ENCODE results near the gene OR8G1. TPM values are rescaled to one million over a fixed set of nuclear protein-coding genes. Genes with fewer than 3 reads are reported as not detected.

The OR8G1 gene
- not detected for polyA plus RNA-seq (2012; ENCODE audit: insufficient read depth, insufficient read length, low read depth)

DNA sequence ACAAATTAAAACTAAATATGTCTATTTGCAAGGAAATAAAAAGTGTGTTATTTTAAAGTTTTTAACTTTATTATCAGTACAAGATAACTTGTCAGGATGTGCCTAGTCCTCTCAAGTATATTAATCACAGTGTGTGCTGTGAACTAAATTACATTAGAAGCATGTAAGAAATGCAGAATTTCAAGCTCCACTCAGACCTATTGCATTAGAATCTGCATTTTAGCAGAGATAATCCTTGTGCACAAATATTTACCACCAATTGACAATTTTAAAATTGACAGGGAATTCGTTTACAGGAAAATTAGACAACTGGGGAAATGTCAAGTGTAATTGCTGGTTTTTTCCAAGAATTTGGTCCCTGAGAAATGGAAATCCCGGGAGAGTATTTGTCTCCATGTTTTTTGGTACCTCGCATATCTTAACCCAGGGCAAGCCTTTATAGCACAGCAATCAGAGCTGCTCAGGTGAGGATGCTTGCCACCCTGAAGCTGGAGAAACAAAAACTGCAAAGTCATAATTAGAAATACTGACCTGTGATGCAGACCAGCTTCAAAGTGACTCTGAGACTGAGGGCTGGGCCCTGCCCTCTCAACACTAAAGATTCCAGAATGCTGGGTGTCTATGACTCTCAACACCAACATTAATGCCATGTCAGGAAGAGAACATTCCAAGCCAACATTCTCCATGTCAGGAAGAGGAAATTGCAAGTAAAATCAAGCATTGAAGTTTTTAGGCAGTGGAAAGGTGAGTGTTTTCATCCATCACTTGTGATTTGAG lies at the start of gene OR8G1:
Gene OR8G1, plus strand, starts transcription at position 475 of the 777 bp plus-strand sequence. CDS start 8,581 bp downstream, outside the sequence.
- H3K9me3 ChIP-seq = no peaks in the 10 kb centered on the region
- no peaks in the 10 kb centered on the region for H3K36me3 ChIP-seq
- TF ChIP-seq CTCF (IDR thresholded peaks at IDR 0.05; ENCODE audit: low read depth, low read length) = no peak
- H3K27me3 ChIP-seq = no peaks in the 10 kb centered on the region
- no peak within 1 kb of the TSS for H3K4me3 ChIP-seq (ENCODE audit: low read depth, low read length)
- DNase-seq = no peak
- H3K4me1 ChIP-seq = no peaks in the 10 kb centered on the region

- no peak for TF ChIP-seq CTCF (IDR thresholded peaks at IDR 0.05; ENCODE audit: low read depth, low read length)
- no peak overlapping the region for H3K4me3 ChIP-seq (ENCODE audit: low read depth, low read length)
- H3K9me3 ChIP-seq = no peaks in the 10 kb centered on the region
- H3K4me1 ChIP-seq = no peaks in the 10 kb centered on the region
- H3K36me3 ChIP-seq = no peaks in the 10 kb centered on the region
- H3K27me3 ChIP-seq = peaks cover 27% of the 10 kb centered on the region
- DNase-seq = no peak
Measured at GRCh38 chr11:124193221-124194010, 47.5 kb upstream of the OR8G1 start.

- H3K4me1 ChIP-seq = no peaks in the 10 kb centered on the region
- DNase-seq = no peak
- H3K36me3 ChIP-seq = no peaks in the 10 kb centered on the region
- TF ChIP-seq CTCF (IDR thresholded peaks at IDR 0.05; ENCODE audit: low read depth, low read length) = no peak
- H3K9me3 ChIP-seq = no peaks in the 10 kb centered on the region
- H3K4me3 ChIP-seq (ENCODE audit: low read depth, low read length) = no peak overlapping the region
- H3K27me3 ChIP-seq = peaks cover 21% of the 10 kb centered on the region
Measured at GRCh38 chr11:124194293-124195188, 46.4 kb upstream of the OR8G1 start.

- Histone ChIP-seq H3K27me3 (peaks cover 17% of the 10 kb centered on the region), H3K4me3 (ENCODE audit: low read depth, low read length) (no peak overlapping the region), H3K9me3 (no peaks in the 10 kb centered on the region), H3K36me3 (no peaks in the 10 kb centered on the region), H3K4me1 (no peaks in the 10 kb centered on the region)
- DNase-seq = peak; percentile 69
- peak; percentile 96 for TF ChIP-seq CTCF (IDR thresholded peaks at IDR 0.05; ENCODE audit: low read depth, low read length)
Measured at GRCh38 chr11:124195189-124195734, 45.6 kb upstream of the OR8G1 start.

GRCh38 chr11:124197999-124198398 lies 42.9 kb upstream of the OR8G1 start:
- Histone ChIP-seq H3K9me3 (no peaks in the 10 kb centered on the region), H3K36me3 (no peaks in the 10 kb centered on the region), H3K4me1 (no peaks in the 10 kb centered on the region), H3K4me3 (ENCODE audit: low read depth, low read length) (no peak overlapping the region), H3K27me3 (peaks cover 20% of the 10 kb centered on the region)
- DNase-seq = no peak
- TF ChIP-seq CTCF (IDR thresholded peaks at IDR 0.05; ENCODE audit: low read depth, low read length) = no peak
